Stimulated activated CD8-positive, alpha-beta memory T cell treated with anti-CD3 and anti-CD28 coated beads, Interleukin-4, amount 100 ng/mL, for 24 hours (primary cell): ENCODE results near the gene ERFL.
"Not testable (repeated sequence)": the region's sequence is repeated elsewhere in the genome, so short reads cannot be mapped to it uniquely, and the experiment has no call there.

ENCODE experiments used
- DNase-seq: peaks from one replicate; pipeline ENCODE4 v3.0.0-alpha.2; 2020; ENCODE audit warnings: low read depth

The ERFL gene

DNA sequence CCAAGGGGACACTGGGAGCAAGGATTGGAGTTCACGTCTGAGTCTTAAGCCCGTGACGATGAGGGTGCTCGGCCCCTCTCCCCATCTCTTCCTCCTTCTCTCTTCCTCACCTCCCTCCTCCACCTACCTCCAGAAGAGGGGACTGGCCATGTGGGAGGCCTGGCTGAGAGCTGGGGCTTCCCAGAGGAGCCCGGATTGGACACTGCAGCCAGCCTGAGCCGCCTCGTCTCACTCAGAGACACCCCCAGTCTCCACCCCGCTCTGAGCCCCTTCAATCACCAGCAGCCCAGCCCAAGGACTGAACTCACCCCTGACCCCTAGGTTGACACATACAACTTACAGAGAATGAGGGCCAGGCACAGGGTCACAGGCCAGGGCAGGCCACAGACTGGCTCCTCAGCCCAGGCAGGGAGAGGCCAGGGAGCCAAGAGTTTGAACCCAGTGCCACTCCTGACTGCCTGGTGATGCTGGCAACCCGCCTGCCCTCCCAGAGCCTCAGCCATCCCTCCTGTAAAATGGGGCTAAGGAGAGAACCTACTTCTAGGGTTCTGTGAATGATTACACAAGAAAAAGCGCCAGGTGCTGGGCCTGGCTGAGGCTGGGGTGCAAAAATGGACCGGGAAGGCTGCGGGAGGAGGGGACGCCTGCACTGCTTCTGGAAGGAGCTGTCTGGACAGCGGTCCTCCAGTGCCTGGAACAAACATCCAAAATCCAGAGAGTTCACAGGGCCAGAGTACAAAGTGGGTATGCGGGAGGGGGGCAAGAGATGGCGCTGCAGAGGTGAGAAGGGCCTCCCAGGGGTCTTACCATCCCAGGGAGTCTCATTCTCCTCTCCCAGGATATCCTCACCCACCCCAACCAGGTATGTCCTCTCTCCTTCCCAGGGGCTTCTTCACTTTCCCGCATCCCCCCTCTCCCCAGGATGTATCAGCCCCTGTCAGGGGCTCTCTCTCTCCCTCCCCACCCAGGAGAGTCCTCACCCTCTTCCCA lies 50.0 kb downstream of the ERFL start:
- no peak for DNase-seq

DNA sequence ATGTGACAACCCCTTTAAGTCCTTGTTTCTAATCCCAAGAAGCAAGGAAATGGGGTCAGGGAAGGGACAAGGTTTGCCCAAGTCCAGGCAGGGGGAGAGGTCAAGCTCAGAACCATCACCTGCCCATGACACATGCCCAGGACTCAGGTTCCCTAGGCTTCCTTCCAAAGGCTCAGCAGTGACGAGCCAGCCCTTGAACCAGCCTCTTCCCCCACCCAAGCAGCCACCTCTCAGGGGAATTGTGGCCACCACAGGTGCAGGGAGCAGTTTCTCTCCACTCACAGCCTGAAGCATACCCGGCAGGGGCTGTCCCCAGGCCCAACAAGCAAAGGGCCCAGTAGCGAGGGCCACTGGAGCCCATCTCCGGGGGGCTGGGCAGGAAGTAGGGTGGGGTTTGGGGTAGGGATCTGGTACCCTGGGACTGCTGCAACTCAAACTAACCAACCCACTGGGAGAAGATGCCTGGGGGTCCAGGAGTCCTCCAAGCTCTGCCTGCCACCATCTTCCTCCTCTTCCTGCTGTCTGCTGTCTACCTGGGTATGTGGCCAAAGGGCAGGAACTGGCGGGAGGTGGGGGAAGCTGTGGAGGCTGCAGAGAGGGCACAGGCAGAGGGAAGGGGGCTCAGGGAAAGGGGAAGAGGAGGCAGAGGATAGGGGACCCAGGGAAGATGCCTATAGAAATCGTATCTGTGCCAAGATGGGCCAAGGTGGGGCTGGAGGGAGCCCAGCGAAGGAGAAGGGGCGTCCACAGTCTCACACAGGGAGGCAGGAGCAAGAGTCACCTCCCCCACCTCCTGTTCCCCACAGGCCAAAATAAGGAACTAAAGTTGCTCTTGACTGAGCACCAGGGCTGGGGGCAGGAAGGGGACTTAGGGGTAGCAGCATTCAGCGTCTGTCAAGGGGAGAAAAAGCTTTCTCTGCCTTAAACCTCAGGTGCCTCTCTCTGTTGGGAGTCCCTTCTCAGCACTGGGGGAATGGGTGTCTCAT lies 51.1 kb downstream of the ERFL start, which contains the start of gene CD79A:
TSS of gene CD79A (plus strand) at position 433 of the 986 bp plus-strand sequence. CDS start at position 459, 26 bp downstream.
- DNase-seq, result no peak

DNA sequence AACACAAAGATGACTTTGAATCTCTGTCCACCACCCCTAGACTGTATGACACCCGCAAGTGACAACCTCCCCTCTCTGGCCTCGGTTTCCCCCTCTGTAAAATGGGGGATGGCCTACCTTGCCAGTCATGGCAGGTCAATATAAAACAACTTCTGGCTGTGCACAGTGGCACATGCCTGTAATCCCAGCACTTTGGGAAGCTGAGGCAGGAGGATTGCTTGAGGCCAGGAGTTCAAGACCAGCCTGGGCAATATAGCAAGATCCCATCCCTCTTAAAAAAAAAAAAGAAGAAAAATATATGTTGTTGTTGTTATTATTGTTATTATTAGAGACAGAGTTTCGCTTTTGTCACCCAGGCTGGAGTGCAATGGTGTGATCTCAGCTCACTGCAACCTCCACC lies 52.3 kb downstream of the ERFL start:
- DNase-seq, result not testable (repeated sequence)

DNA sequence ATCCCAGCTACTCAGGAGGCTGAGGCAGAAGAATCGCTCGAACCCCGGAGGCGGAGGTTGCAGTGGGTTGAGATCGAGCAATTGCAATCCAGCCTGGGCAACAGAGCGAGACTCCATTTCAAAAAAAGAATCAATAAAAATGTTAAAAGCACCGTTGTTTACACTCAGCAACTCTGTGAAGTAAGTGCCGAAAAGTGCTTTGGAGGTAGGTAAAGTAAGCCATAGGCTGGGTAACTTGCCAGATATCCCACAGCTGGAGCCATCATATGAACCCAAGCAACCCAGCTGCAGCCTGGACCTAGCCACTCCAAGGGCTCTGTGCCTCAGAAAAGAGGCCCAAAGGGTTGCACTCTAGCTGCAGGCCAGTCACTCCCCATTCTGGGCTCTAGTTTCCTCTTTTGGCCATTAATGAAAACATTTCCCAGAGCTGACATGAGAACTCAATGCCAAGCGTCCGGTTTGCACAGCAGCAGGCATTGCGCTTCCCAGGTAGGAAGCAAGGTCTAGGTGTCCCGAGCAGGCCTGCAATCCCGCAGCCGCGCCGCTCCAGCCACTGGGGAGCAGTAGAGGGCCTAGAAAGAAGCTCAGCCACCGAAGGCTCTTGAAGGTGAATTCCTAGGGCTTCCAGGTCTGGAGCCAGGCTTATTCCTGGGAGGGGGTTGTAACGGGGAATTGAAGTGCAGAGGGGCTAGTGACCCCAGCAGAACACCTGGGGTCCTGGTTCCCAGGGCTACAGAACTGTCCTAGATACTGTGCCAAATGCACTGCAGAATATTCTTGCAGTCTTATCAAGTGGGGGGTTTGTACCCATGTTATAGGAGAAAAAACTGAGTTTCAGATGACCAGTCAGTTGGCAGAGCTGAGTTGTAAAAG lies 55.2 kb downstream of the ERFL start:
- DNase-seq, result peak; percentile 46

DNA sequence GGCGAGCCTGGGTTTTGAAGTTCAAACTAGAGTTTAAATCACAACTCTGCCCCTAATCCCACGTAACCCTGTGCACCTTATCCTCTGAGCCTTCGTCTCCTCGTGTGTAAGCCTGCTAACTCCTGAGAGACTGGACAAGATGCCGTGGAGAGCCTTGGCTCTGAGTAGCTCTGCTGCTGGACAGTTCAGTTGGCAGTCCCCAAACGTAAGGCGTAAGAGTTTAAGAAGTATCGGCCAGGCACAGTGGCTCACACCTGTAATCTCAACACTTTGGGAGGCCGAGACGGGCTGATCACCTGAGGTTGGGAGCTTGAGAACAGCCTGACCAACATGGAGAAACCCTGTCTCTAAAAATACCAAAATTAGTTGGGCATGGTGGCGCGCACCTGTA lies 55.9 kb downstream of the ERFL start:
- DNase-seq, result no peak

GRCh38 chr19:41871573-41872383 lies 56.5 kb downstream of the ERFL start:
- peak; percentile 41 for DNase-seq

DNA sequence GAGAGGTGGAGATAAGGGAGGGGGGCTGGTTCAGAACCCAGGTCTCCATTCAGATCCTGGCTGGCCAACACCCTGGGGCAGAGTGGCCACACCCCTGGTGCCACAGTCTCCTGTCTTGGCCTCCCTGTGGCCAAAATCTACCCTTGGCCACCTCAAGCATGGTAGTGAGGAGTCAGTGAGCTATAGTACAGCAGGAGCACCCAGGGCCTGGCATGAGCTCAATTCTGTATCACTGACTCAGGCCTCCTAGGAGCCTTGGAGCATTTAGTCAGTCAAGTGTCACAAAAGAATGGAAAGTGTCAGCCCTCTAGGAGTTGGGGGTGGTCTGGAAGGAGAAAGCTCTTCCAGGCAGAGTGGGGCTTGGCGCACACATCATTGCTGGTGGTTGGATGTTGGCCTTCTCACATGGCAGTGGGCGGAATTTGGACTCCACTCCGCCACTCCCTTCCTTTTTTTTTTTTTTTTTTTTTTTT lies 57.8 kb downstream of the ERFL start:
- DNase-seq, result no peak

GRCh38 chr19:41869374-41869955 lies 58.8 kb downstream of the ERFL start:
- DNase-seq, result no peak

DNA sequence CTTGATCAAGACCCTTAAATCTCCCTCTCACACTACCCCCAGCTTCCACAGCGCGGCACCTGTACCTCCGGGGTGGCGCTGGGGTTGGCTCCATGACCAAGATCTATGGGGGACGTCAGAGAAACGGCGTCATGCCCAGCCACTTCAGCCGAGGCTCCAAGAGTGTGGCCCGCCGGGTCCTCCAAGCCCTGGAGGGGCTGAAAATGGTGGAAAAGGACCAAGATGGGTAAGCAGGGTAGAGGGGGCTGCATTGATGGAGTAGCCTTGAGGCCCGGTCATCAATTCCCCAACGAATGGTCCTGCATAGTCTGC lies 59.3 kb downstream of the ERFL start:
- DNase-seq, result no peak

GRCh38 chr19:41868120-41868988 lies 59.9 kb downstream of the ERFL start:
- no peak for DNase-seq

GRCh38 chr19:41866284-41866683 lies 62.0 kb downstream of the ERFL start:
- DNase-seq, result no peak

- DNase-seq, result no peak
These were observed 63.9 kb downstream of the ERFL start for GRCh38 chr19:41864374-41864773.

GRCh38 chr19:41863209-41863931 lies 64.9 kb downstream of the ERFL start:
- no peak for DNase-seq

- no peak for DNase-seq
These were observed 65.7 kb downstream of the ERFL start for GRCh38 chr19:41862445-41862986.

- no peak for DNase-seq
These were observed 66.4 kb downstream of the ERFL start for GRCh38 chr19:41861846-41862245.

DNA sequence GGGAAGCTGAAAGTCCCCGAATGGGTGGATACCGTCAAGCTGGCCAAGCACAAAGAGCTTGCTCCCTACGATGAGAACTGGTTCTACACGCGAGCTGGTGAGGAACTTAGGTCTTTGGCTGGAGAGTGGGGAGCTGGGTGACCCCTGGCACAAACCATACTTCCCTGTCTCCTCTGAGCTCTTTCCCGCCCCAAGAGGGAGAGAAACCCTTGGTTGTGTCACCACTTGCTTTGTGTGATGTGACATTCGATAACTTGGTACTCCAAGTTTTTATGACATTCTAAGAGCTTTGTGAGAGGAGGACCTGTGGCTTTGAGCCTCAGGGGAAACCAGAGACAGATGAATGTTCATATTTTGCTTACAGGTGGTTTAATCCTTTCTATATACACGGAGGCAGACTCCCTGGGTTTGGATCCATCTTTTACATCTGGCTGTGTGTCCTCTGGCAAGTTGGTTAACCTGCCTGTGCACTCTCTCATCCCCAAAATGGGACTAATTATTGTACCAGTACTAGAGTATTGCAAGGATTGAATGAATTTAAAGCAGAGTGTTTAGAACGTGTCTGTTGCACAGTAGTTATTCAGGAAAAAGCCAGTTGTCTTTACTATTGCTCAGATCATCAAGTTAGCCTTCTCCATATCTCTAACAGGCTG lies 67.0 kb downstream of the ERFL start:
- no peak for DNase-seq

- DNase-seq, result no peak
These were observed 67.7 kb downstream of the ERFL start for GRCh38 chr19:41860419-41861115.
